ENCODE results near the gene VPS9D1. TPM values are rescaled to one million over a fixed set of nuclear protein-coding genes. Genes with fewer than 3 reads are reported as not detected.

VPS9D1 gene
- total and polyA plus RNA-seq, 2 donors (not counting 1 experiment from before 2014, with no cell fraction given): 6.3 to 13.0 TPM

Other genes with a start within 250 kb of the VPS9D1 start
- gene ANKRD11, start 230.3 kb downstream of the VPS9D1 start, total RNA-seq: 39.8 and 71.2 TPM in 2 replicates
- gene ANKRD11, start 230.3 kb downstream of the VPS9D1 start, polyA plus RNA-seq: 41.5 and 48.8 TPM in 2 replicates
- 83.5 and 107 TPM in 2 replicates for gene SPG7, start 212.5 kb downstream of the VPS9D1 start, total RNA-seq
- 35.1 and 53.3 TPM in 2 replicates for gene SPG7, start 212.5 kb downstream of the VPS9D1 start, polyA plus RNA-seq
- gene RPL13, start 160.2 kb downstream of the VPS9D1 start, total RNA-seq: 3,823 and 3,824 TPM in 2 replicates
- gene RPL13, start 160.2 kb downstream of the VPS9D1 start, polyA plus RNA-seq: 1,441 and 1,442 TPM in 2 replicates
- 13.1 and 53.0 TPM in 2 replicates for gene CPNE7, start 145.1 kb downstream of the VPS9D1 start, total RNA-seq
- 10.2 and 14.5 TPM in 2 replicates for gene CPNE7, start 145.1 kb downstream of the VPS9D1 start, polyA plus RNA-seq
- under 0.01 and 0.17 TPM in 2 replicates for gene DPEP1, start 107.3 kb downstream of the VPS9D1 start, total RNA-seq
- gene DPEP1, start 107.3 kb downstream of the VPS9D1 start, polyA plus RNA-seq: not detected in 2 replicates
- gene CHMP1A, start 63.2 kb downstream of the VPS9D1 start, total RNA-seq: 60.9 and 66.2 TPM in 2 replicates
- 61.0 and 65.3 TPM in 2 replicates for gene CHMP1A, start 63.2 kb downstream of the VPS9D1 start, polyA plus RNA-seq
- gene SPATA33, start 63.1 kb downstream of the VPS9D1 start, total RNA-seq: 1.5 and 2.0 TPM in 2 replicates
- 2.8 and 5.2 TPM in 2 replicates for gene SPATA33, start 63.1 kb downstream of the VPS9D1 start, polyA plus RNA-seq
- 37.5 and 41.9 TPM in 2 replicates for gene CDK10, start 34.2 kb downstream of the VPS9D1 start, total RNA-seq
- 22.9 and 27.3 TPM in 2 replicates for gene CDK10, start 34.2 kb downstream of the VPS9D1 start, polyA plus RNA-seq
- gene SPATA2L, start 19.2 kb downstream of the VPS9D1 start, total RNA-seq: 7.3 and 10.3 TPM in 2 replicates
- 1.7 and 1.8 TPM in 2 replicates for gene SPATA2L, start 19.2 kb downstream of the VPS9D1 start, polyA plus RNA-seq
- 12.7 and 12.8 TPM in 2 replicates for gene ZNF276, start 639 bp upstream of the VPS9D1 start, total RNA-seq
- 6.2 and 7.3 TPM in 2 replicates for gene ZNF276, start 639 bp upstream of the VPS9D1 start, polyA plus RNA-seq
- 1.8 and 5.1 TPM in 2 replicates for gene FANCA, start 95.7 kb upstream of the VPS9D1 start, total RNA-seq
- 6.9 and 26.1 TPM in 2 replicates for gene FANCA, start 95.7 kb upstream of the VPS9D1 start, polyA plus RNA-seq
- gene SPIRE2, start 107.6 kb upstream of the VPS9D1 start, total RNA-seq: 2.6 and 3.8 TPM in 2 replicates
- 0.59 and 1.8 TPM in 2 replicates for gene SPIRE2, start 107.6 kb upstream of the VPS9D1 start, polyA plus RNA-seq
- 171 and 176 TPM in 2 replicates for gene TCF25, start 152.7 kb upstream of the VPS9D1 start, total RNA-seq
- gene TCF25, start 152.7 kb upstream of the VPS9D1 start, polyA plus RNA-seq: 150 and 158 TPM in 2 replicates
- 3.1 and 4.3 TPM in 2 replicates for gene MC1R, start 198.0 kb upstream of the VPS9D1 start, total RNA-seq
- gene MC1R, start 198.0 kb upstream of the VPS9D1 start, polyA plus RNA-seq: 2.9 and 3.0 TPM in 2 replicates
- 253 and 294 TPM in 2 replicates for gene TUBB3, start 202.4 kb upstream of the VPS9D1 start, total RNA-seq
- 134 and 233 TPM in 2 replicates for gene TUBB3, start 202.4 kb upstream of the VPS9D1 start, polyA plus RNA-seq
- gene DEF8, start 227.9 kb upstream of the VPS9D1 start, total RNA-seq: 68.8 and 102 TPM in 2 replicates
- 63.5 and 93.1 TPM in 2 replicates for gene DEF8, start 227.9 kb upstream of the VPS9D1 start, polyA plus RNA-seq